ENCODE data around the gene STAC. TPM values are rescaled to one million over a fixed set of nuclear protein-coding genes. Genes with fewer than 3 reads are reported as not detected.

The STAC gene
- 14.7 TPM for total RNA-seq

GRCh38 chr3:36380221-36381031 lies at the start of gene STAC:
Gene STAC, plus strand, starts transcription at chr3:36380504. Its CDS starts 140 bp downstream, at chr3:36380644.

